ENCODE data around the gene QARS1.

QARS1 gene

GRCh38 chr3:49104427-49105291, at the start of gene QARS1:
QARS1 (minus strand) TSS chr3:49104757; CDS start chr3:49104733, 24 bp downstream.
- peak; percentile 97 for DNase-seq (ENCODE audit: low read depth)

GRCh38 chr3:49153349-49153912, 48.9 kb upstream of the QARS1 start:
- no peak for DNase-seq (ENCODE audit: low read depth)

- DNase-seq (ENCODE audit: low read depth): no peak
Observed at GRCh38 chr3:49151610-49152009, 47.1 kb upstream of the QARS1 start.

GRCh38 chr3:49148159-49148558, 43.6 kb upstream of the QARS1 start:
- DNase-seq (ENCODE audit: low read depth): no peak

GRCh38 chr3:49140080-49140479, 35.5 kb upstream of the QARS1 start:
- no peak for DNase-seq (ENCODE audit: low read depth)

- no peak for DNase-seq (ENCODE audit: low read depth)
Observed at GRCh38 chr3:49135499-49135898, 30.9 kb upstream of the QARS1 start.

GRCh38 chr3:49134471-49135265, 30.1 kb upstream of the QARS1 start:
- peak; percentile 21 for DNase-seq (ENCODE audit: low read depth)

- DNase-seq (ENCODE audit: low read depth): peak; percentile 95
Observed at GRCh38 chr3:49133226-49133951, 28.8 kb upstream of the QARS1 start.

- peak; percentile 94 for DNase-seq (ENCODE audit: low read depth)
Observed at GRCh38 chr3:49132437-49133225, 28.1 kb upstream of the QARS1 start, which contains the start of gene LAMB2. LAMB2 (minus strand) TSS chr3:49133050; CDS start chr3:49132867, 183 bp downstream.

- DNase-seq (ENCODE audit: low read depth): no peak
Observed at GRCh38 chr3:49132073-49132436, 27.5 kb upstream of the QARS1 start.

GRCh38 chr3:49131576-49131975, 27.0 kb upstream of the QARS1 start:
- no peak for DNase-seq (ENCODE audit: low read depth)

GRCh38 chr3:49131040-49131439, 26.5 kb upstream of the QARS1 start:
- DNase-seq (ENCODE audit: low read depth): no peak

- no peak for DNase-seq (ENCODE audit: low read depth)
Observed at GRCh38 chr3:49124991-49125670, 20.6 kb upstream of the QARS1 start.

GRCh38 chr3:49124203-49124602, 19.6 kb upstream of the QARS1 start:
- DNase-seq (ENCODE audit: low read depth): no peak

- no peak for DNase-seq (ENCODE audit: low read depth)
Observed at GRCh38 chr3:49123687-49124086, 19.1 kb upstream of the QARS1 start.

GRCh38 chr3:49122886-49123545, 18.5 kb upstream of the QARS1 start:
- no peak for DNase-seq (ENCODE audit: low read depth)

GRCh38 chr3:49122451-49122850, 17.9 kb upstream of the QARS1 start:
- DNase-seq (ENCODE audit: low read depth): no peak

GRCh38 chr3:49122022-49122421, 17.5 kb upstream of the QARS1 start:
- no peak for DNase-seq (ENCODE audit: low read depth)

GRCh38 chr3:49121132-49121736, 16.7 kb upstream of the QARS1 start:
- no peak for DNase-seq (ENCODE audit: low read depth)
